HG02884 (cell line): ENCODE measurements around the gene SERPINA9.
"Not testable (repeated sequence)": the region's sequence is repeated elsewhere in the genome, so short reads cannot be mapped to it uniquely, and the experiment has no call there.

Experiments
- ATAC-seq: cut with Tn5 transposase; IDR thresholded peaks from one replicate; pipeline ENCODE4 v1.9.1; 2021; ENCODE audit warnings: mild to moderate bottlenecking, moderate library complexity; ENCODE audit not compliant: unreplicated experiment

SERPINA9 gene, protein sequence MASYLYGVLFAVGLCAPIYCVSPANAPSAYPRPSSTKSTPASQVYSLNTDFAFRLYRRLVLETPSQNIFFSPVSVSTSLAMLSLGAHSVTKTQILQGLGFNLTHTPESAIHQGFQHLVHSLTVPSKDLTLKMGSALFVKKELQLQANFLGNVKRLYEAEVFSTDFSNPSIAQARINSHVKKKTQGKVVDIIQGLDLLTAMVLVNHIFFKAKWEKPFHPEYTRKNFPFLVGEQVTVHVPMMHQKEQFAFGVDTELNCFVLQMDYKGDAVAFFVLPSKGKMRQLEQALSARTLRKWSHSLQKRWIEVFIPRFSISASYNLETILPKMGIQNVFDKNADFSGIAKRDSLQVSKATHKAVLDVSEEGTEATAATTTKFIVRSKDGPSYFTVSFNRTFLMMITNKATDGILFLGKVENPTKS

GRCh38 chr14:94476023-94476422 is at the start of gene SERPINA9:
SERPINA9 (minus strand) TSS chr14:94476197; CDS start chr14:94469840, 6,357 bp downstream.
- no peak for ATAC-seq

- ATAC-seq, result no peak
Observed at GRCh38 chr14:94524093-94524492, 48.1 kb upstream of the SERPINA9 start.

GRCh38 chr14:94523265-94523664 is 47.3 kb upstream of the SERPINA9 start:
- ATAC-seq, result no peak

DNA sequence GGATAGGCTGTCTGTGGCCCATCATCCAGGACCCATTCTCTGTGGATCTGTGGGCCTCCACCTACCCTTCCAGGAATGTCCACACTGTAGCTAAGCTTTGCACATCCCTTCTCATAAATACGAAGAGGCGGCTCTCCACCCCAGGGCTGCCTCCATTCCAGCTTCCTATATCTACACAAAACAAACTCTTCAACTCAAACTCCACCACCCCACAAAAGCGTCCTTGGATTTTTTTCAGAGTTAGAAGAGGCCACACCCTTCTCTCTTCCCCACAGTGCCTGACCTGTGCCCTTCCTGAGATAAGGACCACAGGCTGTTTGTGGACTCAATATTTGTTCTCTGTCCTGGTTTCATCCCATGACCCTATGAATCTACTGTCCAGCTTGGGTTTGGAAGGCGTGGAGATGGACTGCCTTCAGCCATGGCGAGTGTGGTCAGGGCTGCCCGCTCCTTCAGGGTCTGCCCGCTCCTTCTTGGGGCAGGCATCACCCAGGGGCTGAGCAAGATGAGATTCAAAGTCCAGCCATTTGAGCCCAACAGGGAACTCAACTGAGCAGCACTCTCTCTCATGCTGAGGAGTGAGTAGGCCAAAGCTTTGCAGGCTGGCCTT is 46.2 kb upstream of the SERPINA9 start:
- no peak for ATAC-seq

GRCh38 chr14:94521375-94522114 is 45.5 kb upstream of the SERPINA9 start:
- ATAC-seq, result no peak

DNA sequence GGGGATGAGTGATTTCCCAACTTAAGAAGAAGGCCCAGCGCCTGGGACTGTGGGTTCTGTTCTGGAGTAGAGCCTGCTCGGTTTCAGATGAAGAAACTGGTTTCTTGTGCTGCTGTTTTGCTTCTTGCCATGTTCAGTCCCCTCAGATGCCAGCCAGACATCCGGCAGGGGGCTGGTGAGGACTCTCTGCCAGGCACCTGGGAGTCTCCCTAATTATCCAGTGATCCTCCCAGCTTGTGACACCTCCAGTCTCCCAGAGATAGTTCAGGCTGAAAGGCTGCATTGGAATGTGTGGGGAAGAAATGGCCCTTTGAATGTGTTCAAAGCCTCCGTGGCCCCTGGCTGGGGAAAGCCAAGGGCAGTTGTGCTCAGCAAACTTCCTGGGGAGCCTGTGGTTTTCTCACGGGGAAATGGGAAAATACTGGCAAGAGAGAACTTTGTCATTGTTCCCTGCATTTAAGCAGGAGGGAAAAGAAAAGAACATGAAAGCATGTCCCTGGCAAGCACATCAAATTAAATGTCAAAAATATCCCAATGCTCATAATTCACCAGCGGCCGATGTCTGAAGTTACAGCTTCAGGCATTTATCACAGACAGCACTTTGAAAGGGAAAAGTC is 41.8 kb upstream of the SERPINA9 start:
- no peak for ATAC-seq

GRCh38 chr14:94517248-94517640 is 41.2 kb upstream of the SERPINA9 start:
- ATAC-seq, result no peak

GRCh38 chr14:94515856-94516255 is 39.9 kb upstream of the SERPINA9 start:
- ATAC-seq, result no peak

GRCh38 chr14:94515426-94515825 is 39.4 kb upstream of the SERPINA9 start:
- ATAC-seq, result no peak

- no peak for ATAC-seq
Observed at GRCh38 chr14:94514351-94514750, 38.4 kb upstream of the SERPINA9 start.

DNA sequence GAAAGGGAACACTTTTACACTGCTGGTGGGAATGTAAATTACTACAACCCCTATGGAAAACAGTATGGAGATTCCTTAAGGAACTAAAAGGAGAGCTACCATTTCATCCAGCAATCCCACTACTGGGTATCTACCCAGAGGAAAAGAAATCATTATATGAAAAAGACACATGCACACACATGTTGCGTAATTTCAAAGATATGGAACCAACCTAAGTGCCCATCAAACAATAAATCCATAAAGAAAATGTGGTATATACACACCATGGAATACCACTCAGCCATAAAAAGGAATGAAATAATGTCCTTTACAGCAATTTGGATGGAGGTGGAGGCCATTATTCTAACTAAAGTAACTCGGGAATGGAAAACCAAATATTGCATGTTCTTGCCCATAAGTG is 34.5 kb upstream of the SERPINA9 start:
- not testable (repeated sequence) for ATAC-seq

DNA sequence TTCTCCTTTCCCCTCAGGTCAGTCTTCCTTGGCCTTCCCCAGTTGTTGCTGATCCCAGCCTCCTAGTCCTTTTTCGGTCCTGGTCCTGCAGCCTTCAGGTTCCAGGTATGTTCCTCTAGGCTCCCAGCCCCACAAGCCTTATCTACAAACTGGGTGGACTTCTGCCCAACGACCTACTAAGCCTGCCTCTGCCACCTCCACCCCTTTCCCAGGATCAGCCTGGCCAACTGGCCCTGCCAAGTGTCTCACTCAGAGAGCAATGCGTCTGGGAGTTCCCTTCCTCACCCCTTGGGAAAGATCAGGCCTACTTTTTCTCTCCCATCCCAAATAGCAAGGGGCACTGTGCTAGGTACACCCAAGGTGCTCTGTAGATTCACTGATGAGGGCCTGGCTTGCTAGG is 33.4 kb upstream of the SERPINA9 start, which contains the start of gene SERPINA12:
Gene SERPINA12, minus strand, starts transcription at position 114 of the 400 bp plus-strand sequence. CDS start 11,072 bp downstream, outside the sequence.
- ATAC-seq, result no peak

DNA sequence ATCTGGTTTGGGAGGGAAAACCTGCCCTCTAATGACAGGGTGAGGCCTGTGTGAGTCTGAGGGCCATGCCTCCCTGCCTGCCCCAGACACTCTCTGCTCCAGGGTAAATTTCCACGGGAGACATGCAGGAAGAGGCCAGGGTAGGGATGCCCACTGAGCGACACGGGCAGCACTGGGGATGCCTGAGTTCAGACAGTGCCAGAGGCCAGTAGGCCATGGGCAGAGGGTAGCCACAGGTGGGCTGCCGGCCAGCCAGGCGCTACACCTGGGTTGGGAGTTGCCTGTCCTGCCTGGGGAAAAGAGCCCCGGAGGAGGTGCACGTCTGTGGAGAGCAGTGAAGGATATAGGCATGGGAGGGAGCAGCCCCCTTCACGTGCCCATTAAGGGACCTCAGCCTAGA is 29.6 kb upstream of the SERPINA9 start:
- no peak for ATAC-seq

DNA sequence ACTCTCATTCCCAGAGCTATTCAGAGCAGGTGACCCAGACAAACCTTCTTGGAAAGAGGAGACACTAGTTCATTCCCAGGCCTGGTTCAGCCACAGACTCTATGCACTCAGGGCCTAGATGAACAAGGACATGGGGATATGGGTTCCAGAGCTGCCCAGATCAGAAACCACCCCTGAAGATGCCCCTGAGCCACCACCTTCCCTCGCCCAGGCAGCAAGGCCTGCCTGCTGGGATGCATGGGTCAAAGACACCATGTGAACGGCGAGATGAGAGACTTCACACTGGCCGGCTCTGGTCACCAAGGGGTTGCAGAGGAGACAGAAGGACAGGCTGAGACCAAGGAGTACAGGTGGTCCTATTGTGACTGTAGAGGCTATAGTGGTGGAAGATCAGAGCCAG is 29.2 kb upstream of the SERPINA9 start:
- no peak for ATAC-seq

DNA sequence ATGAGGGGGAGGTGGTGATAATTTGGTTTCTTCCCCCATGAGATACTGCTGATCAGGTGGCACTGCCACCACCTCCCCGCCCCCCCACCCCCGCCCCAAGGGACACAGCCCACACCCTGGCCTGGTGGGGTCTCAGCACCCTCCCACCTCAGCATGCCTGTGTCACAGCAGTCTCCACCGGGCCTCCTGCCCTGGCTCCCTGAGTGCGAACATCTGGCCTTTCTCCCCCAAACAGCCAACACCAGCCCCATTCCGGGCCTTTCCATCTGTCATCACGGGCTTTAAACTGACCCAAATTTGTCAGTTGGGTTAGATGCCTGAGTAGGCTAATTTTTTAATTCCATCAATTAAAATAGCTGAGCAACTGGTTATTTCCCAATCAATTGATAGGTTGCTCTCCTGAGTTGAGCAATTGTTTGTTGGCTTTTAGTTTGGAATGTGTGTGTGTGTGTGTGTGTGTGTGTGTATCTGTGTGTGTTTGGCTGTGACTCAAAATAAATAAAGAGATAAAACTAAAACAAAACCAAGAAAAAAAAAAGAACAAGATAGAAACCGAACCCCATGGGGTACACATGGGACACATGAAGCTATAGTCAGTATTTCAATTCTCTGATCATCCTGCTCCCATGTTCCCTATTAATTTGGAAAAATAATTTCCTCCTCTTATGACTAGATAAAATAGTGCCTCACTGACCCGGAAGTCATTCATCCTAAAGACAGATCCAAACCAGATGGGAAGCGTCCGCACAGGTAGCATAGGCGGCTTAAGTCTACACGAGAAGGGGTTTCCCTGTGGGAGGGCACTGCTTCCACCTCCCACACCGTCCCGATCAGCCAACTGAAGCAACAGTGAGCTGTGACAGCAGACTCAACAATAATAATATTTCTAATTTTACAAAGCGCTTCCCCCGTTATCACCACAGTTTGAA is 25.9 kb upstream of the SERPINA9 start:
- no peak for ATAC-seq

DNA sequence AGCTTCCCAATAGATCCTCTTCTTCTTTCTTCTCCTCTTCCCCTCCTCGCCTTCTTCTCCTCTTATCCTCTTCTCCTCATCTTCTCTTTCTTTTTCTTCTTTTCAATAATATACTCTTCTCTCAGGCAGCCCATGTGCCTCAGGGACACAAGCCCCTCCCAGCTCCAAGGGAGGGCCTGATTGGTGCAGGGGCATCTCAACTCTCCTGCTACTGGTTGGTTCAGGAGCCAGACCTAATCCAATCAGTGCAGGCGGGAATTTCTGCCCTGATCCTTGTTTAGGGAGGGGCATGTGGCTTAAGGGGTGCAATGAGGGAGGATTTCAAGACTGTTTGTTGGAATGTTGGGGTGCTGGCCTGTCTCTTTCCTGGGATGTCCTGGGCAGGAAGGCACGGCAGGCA is 24.3 kb upstream of the SERPINA9 start:
- ATAC-seq, result no peak

- no peak for ATAC-seq
Observed at GRCh38 chr14:94499673-94500072, 23.7 kb upstream of the SERPINA9 start.

DNA sequence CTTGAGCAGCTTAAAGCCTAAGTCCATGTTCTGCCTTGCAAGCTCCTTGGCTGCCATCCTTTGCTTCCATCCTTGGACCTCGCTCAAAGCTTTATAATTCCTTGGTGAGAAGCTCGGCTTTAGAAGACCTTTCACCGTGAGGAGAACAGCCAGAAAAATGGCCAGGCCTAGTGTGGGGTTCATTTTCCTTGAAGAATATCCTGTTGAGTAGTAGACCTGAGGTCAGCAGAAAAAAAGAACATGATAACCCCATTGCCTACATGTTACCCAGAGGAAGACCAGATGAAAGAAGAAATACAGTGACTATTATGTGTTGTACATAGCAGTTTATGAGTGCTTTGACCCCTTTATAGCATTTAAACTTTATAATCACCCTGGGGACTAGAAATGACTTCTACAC is 22.2 kb upstream of the SERPINA9 start:
- no peak for ATAC-seq

DNA sequence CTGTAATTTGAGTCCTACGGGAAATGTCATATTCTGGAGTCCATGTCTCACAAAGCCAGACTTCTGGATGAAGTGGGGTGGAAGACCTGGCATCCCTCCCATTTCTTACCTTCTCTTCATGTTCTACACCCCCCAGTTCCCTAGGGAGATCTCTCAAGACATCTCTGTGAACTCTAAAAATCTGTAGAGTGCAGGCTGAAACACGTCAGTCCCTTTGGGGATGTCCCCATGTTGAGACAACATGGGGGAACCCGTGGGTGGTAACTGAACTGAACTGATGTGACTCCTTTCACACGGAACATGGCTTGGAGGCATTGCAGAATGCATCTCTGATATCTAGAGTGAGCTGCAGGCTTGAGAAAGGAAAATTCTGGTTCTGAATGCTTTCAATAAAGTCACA is 18.1 kb upstream of the SERPINA9 start:
- peak; percentile 87 for ATAC-seq

GRCh38 chr14:94491511-94491910 is 15.5 kb upstream of the SERPINA9 start:
- no peak for ATAC-seq
